Heart left ventricle (tissue), 13 donors: Measurements from ENCODE around the gene XPNPEP3.

Experiments
- POLR2A ChIP-seq, 2 donors: fragments of 450-650 bp; IDR thresholded peaks; one replicate each; pipeline ENCODE4 v1.6.1; 2017; ENCODE audit warnings: antibody characterized with exemption in 2 of 2, mild to moderate bottlenecking in 2 of 2, moderate library complexity in 2 of 2
- TF ChIP-seq, protein P1 (sequence below), 12 donors: fragments of 200-600 bp; sonication (generic) in 4 of 12; IDR thresholded peaks; one replicate each; pipeline versions ENCODE4 v1.5.0 to v1.8.0; 2018 to 2022; ENCODE audit warnings: antibody characterized with exemption in 12 of 12, mild to moderate bottlenecking in 5 of 12
- donor health status: ischemic (EF 13 %, LVEDD 7.1; RV severe dilation, severe dysfunction).
- donor health status: DM: no; HTN: yes; CAD: no.
- donor health status: DM: no; HTN: no; CAD: no.
- donor health status: ischemic (EF 25% LVEDD 6.9; RV normal size, moderate dysfunction).
- donor health status: ischemic (EF 25% LVEDD 5.7; RV mildly dilated, moderate dysfunction).
- donor health status: ischemic (EF 35%, LVEDD 5.7; RV mildly dilated, moderate dysfunction).
- donor health status: nonischemic (EF 11% LVEDD 7.7; RV severe dilation, severe dysfunction).
- donor health status: DM: yes; HTN: yes; CAD: no.
- donor health status: PGD.
- donor health status: ischemic (EF 29% LVEDD 5.4; RV normal size, mild dysfunction).
- donor health status: nonischemic (EF 23%, LVEDD 6.1; RV moderate dilation, normal function).

- TF ChIP-seq, protein P1, sequence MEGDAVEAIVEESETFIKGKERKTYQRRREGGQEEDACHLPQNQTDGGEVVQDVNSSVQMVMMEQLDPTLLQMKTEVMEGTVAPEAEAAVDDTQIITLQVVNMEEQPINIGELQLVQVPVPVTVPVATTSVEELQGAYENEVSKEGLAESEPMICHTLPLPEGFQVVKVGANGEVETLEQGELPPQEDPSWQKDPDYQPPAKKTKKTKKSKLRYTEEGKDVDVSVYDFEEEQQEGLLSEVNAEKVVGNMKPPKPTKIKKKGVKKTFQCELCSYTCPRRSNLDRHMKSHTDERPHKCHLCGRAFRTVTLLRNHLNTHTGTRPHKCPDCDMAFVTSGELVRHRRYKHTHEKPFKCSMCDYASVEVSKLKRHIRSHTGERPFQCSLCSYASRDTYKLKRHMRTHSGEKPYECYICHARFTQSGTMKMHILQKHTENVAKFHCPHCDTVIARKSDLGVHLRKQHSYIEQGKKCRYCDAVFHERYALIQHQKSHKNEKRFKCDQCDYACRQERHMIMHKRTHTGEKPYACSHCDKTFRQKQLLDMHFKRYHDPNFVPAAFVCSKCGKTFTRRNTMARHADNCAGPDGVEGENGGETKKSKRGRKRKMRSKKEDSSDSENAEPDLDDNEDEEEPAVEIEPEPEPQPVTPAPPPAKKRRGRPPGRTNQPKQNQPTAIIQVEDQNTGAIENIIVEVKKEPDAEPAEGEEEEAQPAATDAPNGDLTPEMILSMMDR (IDR thresholded peaks at IDR 0.05): no peak
- TF ChIP-seq POLR2A (IDR thresholded peaks at IDR 0.05): no peak
Measured at GRCh38 chr22:40958299-40958698, 101.4 kb downstream of the XPNPEP3 start.
